ENCODE results near the gene FAM151A. TPM values are rescaled to one million over a fixed set of nuclear protein-coding genes. Genes with fewer than 3 reads are reported as not detected.

The FAM151A gene
- total RNA-seq, 2 experiments from 2014 or later: not detected

DNA sequence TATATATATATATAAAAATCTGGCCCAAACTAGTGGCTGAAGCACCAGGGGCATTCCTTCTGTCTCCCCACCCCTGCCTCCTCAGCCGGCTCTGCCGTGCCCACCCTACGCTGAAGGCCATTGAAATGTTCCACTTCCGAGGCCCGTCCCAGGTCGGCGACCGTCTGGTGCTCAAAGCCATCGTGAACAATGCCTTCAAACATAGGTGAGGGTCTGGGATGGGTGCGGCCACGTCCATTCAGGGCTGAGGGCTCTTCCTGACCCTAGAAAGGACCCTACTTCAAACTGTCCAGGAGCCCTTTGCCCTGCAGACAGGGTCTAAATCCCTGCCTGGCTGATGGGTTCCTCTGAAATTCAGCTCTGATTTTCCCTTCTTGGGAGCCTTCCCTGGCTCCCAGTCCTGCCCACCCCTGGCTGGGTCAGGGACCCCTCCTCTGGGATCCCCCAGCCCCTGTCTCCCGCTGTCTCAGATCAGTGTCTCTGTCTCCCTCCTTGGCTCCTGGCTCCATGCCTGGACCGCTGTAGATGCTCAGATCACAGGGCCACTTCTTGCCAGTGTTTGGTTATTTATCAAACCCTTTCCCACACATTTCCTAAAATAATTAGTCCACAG is 24.0 kb downstream of the FAM151A start:
- no peaks in the 10 kb centered on the region for H3K27me3 Mint-ChIP-seq
- peaks cover 2% of the 10 kb centered on the region for H3K4me1 Mint-ChIP-seq
- H3K27ac Mint-ChIP-seq: no peak overlapping the region
- DNase-seq: no peak
- H3K4me3 Mint-ChIP-seq: no peak overlapping the region
- no peaks in the 10 kb centered on the region for H3K36me3 Mint-ChIP-seq
- no peaks in the 10 kb centered on the region for H3K9me3 Mint-ChIP-seq

DNA sequence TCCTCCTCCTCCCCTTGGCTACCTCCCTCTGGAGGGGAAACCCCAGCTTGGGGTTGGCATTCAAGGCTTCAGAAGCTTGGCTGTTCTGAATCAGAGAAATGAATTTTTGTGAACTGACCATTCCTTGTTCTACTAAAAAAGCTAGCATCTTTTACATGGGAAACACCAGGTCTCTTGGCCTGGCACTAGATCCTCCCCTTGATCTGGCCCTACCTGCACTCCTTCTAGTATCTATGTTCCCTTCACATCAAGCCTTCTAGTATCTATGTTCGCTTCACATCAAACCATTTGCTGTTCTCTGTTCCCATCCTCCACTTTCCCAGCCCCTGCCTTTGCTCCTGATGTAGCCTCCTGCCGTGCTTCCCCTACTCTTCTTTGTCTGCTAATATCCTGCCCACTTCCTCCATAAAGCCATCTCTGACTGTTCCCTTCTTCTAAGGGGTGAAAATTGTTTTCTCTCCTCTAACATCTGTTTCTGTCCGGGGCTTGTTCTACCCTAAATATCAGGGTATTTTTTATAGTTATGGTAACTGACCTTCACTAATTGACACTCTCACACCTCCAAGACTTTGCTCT is 25.8 kb downstream of the FAM151A start:
- Mint-ChIP-seq H3K36me3 (no peaks in the 10 kb centered on the region), H3K27me3 (no peaks in the 10 kb centered on the region), H3K4me3 (no peak overlapping the region), H3K4me1 (no peaks in the 10 kb centered on the region), H3K9me3 (no peaks in the 10 kb centered on the region), H3K27ac (no peak overlapping the region)
- DNase-seq: no peak

DNA sequence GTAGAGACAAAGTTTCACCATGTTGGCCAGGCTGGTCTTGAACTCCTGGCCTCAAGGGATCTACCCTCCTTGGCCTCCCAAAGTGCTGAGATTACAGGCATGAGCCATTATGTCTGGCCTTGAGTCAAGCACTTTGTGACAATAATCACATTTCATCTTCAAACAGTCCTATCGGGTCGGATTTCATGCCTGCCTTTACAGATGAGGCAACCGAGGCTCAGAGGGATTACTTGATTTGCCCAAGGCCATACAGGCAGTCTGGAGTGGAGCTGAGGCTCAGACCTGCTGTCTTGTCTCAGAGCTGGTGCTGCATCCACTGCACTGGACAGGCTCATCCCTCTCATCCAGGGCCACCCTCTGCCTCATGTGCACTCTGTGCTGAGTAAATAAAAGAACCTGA is 26.6 kb downstream of the FAM151A start:
- Mint-ChIP-seq H3K4me1 (no peaks in the 10 kb centered on the region), H3K36me3 (no peaks in the 10 kb centered on the region), H3K9me3 (no peaks in the 10 kb centered on the region), H3K27me3 (no peaks in the 10 kb centered on the region), H3K27ac (no peak overlapping the region), H3K4me3 (no peak overlapping the region)
- no peak for DNase-seq

DNA sequence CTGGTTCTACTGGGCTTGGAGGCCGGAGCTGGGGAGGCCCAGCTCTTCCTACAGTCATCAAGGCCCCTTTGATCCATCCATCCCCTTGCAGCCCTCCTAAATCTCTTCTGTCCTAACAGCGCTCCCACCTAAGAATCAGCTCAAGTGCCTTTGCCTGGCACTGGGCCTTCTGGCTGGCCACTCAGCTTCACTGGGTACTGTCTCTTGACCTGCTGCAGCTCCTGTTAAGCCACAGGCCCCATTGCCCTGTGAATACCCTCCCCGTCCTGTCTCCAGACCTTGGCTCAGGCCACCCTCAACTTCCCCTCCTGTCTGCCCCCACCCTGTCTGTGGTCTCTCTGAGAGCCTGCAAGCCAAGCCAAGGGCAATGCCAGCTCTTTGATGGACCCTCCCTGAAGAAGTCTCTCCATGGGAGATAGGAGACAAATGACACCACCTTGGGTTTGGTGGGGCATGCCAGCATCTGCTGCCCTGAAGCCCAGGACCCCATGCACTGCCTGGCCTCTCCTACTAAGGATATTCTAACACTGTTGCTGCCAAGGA is 27.3 kb downstream of the FAM151A start:
- Mint-ChIP-seq H3K36me3 (no peaks in the 10 kb centered on the region), H3K4me1 (no peaks in the 10 kb centered on the region), H3K27me3 (no peaks in the 10 kb centered on the region), H3K9me3 (no peaks in the 10 kb centered on the region), H3K27ac (no peak overlapping the region), H3K4me3 (no peak overlapping the region)
- DNase-seq: no peak

DNA sequence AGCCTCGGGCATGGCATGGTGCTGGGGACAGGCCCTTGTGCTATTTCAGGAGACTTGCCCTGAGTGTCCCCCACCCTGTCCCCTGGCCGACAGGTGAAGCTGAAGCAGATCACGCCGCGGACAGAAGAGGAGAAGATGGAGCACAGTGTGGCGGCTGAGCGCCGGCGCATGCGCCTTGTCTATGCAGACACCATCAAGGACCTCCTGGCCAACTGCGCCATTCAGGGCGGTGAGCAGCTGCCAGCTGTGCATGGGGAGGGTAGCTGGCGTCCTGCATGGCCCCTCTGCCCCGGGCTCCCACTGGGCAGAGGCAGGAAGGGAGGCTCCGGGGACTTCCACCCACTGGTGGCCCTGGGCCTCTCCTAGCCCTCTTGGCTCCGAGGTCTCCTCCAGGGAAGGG is 28.9 kb downstream of the FAM151A start:
- no peak for DNase-seq
- no peaks in the 10 kb centered on the region for H3K27me3 Mint-ChIP-seq
- H3K27ac Mint-ChIP-seq: no peak overlapping the region
- no peak overlapping the region for H3K4me3 Mint-ChIP-seq
- H3K4me1 Mint-ChIP-seq: no peaks in the 10 kb centered on the region
- no peaks in the 10 kb centered on the region for H3K9me3 Mint-ChIP-seq
- no peaks in the 10 kb centered on the region for H3K36me3 Mint-ChIP-seq

DNA sequence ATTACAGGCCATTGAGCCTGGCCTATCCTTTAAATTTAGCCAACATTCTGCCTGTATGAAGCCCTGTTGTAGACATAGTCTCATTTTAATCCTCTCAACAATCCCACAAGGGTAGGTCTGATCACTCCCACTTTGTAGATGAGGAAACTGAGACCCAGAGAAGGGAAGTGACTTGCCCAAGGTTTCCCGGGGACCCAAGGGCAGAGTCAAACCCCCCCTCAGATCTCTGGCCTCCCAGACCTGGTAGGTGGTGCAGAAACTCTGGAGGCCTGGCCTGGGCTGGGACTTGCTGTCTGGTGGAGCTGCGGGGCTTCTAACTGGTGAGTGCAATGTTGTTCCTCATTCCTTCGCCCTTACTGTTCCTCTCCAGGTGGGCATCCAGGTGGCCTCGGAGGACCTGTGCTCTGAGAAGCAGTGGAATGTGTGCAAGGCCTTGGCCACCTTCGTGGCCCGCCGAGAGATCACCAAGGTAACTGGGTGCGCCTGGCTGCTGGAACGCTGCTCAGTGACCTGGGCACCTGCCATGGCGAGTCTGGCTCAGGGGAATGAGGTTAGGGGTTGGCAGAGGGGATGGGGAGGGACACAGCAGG is 29.7 kb downstream of the FAM151A start:
- Mint-ChIP-seq H3K9me3 (no peaks in the 10 kb centered on the region), H3K36me3 (no peaks in the 10 kb centered on the region), H3K4me1 (no peaks in the 10 kb centered on the region), H3K27me3 (no peaks in the 10 kb centered on the region), H3K4me3 (no peak overlapping the region), H3K27ac (no peak overlapping the region)
- DNase-seq: no peak

DNA sequence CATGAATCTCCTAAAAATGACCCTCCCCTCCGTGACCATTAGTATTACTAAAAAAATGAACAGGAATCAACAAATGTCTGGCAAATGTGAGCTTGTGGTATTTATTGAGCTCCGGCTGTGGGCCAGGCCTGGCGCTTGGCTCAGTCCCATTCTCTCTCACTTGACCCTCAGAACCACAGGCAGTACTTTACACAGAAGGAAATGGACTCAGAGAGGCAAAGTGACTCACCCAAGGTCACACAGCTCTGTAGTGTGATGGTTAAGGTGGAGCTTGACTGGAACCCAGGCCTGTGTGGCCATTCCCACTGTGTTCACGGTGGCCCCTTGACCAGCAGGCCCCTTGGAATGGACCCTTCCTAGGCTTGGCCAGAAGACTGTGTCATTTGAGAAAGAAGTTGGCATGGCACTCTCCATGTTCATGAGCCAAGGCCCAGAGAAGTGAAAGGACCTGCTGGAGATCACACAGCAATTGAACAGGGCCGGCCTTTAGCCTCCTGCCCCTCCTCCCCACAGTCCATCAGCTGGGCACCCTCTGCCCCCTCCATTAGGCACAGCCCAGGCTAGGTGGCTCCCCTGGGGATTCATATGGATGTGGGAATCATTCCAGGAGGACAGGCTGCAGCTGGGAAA is 32.1 kb downstream of the FAM151A start:
- no peaks in the 10 kb centered on the region for H3K36me3 Mint-ChIP-seq
- no peaks in the 10 kb centered on the region for H3K9me3 Mint-ChIP-seq
- no peak for DNase-seq
- H3K27ac Mint-ChIP-seq: no peak overlapping the region
- no peaks in the 10 kb centered on the region for H3K27me3 Mint-ChIP-seq
- peaks cover 4% of the 10 kb centered on the region for H3K4me1 Mint-ChIP-seq
- no peak overlapping the region for H3K4me3 Mint-ChIP-seq

DNA sequence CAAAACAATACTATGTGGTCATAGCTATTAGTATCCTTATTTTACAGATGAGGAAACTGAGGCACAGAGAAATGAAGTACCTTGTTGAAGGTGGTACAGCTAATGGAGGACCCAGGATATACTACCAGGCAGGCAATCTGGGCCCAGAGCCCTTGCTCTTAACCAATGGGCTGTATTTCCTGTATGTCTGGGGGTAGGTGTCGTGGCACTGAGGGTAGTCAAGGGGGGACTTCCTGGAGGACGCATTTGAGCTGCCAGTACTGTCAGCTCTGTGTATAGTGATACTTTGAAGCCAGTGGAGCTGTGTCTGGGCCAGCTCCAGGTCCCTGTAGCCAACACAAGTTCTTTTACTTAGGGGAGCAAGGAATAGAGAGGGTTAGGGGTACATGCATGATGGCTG is 34.9 kb downstream of the FAM151A start:
- Mint-ChIP-seq H3K27ac (no peak overlapping the region), H3K4me3 (no peak overlapping the region), H3K4me1 (peaks cover 4% of the 10 kb centered on the region), H3K27me3 (no peaks in the 10 kb centered on the region), H3K9me3 (no peaks in the 10 kb centered on the region), H3K36me3 (no peaks in the 10 kb centered on the region)
- DNase-seq: no peak

DNA sequence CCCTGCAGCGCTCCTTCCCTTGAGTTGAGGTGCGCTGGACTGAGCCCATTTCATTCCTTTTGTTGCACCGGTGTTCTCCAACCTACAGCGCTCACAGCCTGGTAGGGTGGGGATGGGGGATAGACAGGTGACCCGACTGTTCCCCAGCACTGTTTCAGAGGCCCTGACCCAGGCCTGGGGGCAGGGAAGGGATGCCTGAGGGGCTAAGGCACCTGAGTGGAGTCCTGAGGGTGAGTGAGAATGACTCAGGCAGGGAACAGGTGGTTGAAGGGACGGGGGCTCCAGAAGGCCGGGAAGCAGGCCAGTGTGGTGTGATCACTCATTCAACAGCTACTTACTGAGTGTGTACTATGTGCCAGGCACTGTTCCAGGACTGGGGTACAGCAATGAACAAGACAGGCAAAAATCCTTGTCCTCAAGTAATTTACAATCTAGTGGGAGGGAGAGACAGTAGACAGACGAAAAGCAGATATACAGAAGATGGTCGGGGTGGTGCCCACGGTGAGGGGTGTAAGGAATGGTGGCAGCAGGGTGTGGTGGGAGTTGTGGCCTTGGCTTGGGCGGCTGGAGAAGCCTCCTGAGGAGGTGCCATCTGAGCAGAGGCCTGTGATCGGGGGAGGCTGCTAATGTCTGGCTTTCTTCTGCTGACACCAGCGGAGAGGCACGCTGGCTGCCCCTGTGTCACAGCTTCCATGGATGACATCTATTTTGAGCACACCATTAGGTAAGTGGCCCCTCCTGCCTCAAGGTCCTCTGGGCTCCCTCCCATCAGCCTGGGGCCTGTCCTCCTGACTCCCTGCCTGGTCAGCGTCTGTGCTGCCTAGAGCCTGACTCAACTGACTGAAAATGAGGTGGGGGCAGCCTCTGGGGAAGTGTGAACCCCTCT is 37.9 kb downstream of the FAM151A start:
- H3K27ac Mint-ChIP-seq: no peak overlapping the region
- peaks cover 4% of the 10 kb centered on the region for H3K4me1 Mint-ChIP-seq
- no peaks in the 10 kb centered on the region for H3K27me3 Mint-ChIP-seq

DNA sequence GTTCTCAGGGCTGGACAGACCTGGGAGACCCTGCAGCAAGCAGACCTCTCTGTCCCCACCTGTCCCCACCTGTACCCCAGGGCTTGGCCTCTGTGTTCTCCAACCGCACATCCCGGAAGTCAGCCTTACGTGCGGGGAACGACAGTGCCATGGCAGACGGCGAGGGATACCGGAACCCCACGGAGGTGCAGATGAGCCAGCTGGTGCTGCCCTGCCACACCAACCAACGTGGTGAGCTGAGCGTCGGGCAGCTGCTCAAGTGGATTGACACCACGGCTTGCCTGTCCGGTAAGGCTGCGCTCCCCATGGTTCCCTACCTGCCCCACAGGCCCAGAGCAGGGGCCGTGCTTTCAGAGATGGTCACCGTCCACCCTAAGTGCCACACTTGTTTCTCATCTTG is 38.8 kb downstream of the FAM151A start:
- Mint-ChIP-seq H3K4me3 (no peak overlapping the region), H3K4me1 (peaks cover 4% of the 10 kb centered on the region), H3K27me3 (no peaks in the 10 kb centered on the region), H3K27ac (no peak overlapping the region), H3K36me3 (no peaks in the 10 kb centered on the region), H3K9me3 (no peaks in the 10 kb centered on the region)
- no peak for DNase-seq

More for the DNA sequence above, 37.9 kb downstream of the FAM151A start:
- DNase-seq: no peak
- no peak overlapping the region for H3K4me3 Mint-ChIP-seq
- H3K36me3 Mint-ChIP-seq: no peaks in the 10 kb centered on the region
- no peaks in the 10 kb centered on the region for H3K9me3 Mint-ChIP-seq

DNA sequence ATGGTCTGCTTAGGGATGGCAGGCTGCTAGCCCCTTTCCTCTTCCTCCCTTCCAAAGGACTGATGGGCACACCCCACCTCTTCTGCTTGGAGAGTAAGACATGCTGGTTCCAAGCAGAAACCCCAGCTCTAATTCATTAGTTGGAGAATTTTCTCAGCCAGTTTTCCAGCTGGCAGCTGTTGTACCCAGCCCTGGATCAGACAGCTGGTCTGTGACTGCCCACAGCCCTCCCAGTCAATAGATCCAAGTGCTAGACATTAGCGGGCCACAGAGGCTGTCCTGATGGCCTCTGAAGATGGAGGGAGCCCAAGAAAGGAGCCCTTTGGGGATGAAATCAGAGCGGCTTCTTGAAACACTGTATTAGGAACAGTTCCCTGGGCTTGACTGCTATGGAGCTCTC is 39.5 kb downstream of the FAM151A start:
- Mint-ChIP-seq H3K9me3 (no peaks in the 10 kb centered on the region), H3K4me3 (no peak overlapping the region), H3K4me1 (peaks cover 4% of the 10 kb centered on the region), H3K27me3 (no peaks in the 10 kb centered on the region), H3K36me3 (no peaks in the 10 kb centered on the region), H3K27ac (no peak overlapping the region)
- DNase-seq: no peak

DNA sequence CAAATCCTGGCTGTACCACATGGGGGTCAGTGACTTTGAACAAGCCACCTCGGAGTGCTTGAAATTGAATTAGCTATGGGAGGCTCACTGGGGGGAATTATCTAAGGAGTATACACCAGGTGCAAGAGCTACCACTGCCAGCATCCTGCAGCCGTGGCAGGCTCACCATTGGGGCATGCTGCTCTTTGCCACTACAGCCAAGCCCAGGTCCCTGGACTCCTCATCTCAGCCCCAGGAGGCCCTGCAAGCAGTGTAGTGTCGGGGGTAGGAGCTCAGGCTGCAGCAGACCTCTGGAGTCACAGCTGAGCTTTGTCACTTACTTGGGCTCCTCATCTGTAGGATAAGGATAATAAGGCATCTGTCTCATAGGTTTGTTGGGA is 40.0 kb downstream of the FAM151A start:
- Mint-ChIP-seq H3K27ac (no peak overlapping the region), H3K4me1 (peaks cover 2% of the 10 kb centered on the region), H3K36me3 (no peaks in the 10 kb centered on the region), H3K9me3 (no peaks in the 10 kb centered on the region), H3K4me3 (no peak overlapping the region), H3K27me3 (no peaks in the 10 kb centered on the region)
- DNase-seq: no peak

DNA sequence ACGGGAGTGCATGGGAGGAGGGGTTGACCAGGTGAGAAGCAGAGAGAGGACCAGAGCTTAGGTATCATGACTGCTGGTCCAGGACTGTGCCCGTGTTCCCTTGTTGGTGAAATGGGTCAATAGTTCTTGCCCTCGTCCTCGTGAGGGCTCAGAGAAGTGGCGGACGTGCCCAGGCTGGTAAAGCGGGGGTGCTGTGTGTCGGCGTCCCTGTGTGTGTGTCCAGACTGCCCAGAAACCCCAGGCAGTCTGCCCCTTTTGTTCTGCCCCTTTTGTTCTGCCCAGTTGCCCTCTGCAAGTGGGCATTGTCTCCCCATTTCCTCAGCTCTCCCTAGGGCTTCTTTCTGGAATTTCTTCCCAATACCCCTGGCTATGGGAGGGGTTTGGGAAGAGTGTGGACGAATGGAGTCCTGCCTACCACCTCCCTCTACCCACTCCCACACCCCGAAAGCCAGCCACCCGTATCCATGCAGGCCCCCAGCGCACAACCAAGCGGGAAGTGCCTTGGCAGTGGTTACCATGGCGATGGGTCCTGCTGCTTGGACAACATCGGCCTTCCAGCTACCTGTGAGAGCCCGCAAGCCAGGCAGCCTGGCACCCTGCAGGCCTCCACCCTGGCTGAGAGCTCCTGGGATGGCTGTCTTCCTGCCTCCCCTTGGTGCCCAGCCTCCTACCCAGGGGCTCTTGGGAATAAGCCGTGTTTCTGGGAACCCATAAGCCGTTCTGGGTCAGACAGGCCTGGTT is 40.6 kb downstream of the FAM151A start:
- Mint-ChIP-seq H3K36me3 (no peaks in the 10 kb centered on the region), H3K27me3 (no peaks in the 10 kb centered on the region), H3K27ac (no peak overlapping the region), H3K4me3 (no peak overlapping the region), H3K9me3 (no peaks in the 10 kb centered on the region), H3K4me1 (no peaks in the 10 kb centered on the region)
- DNase-seq: no peak

DNA sequence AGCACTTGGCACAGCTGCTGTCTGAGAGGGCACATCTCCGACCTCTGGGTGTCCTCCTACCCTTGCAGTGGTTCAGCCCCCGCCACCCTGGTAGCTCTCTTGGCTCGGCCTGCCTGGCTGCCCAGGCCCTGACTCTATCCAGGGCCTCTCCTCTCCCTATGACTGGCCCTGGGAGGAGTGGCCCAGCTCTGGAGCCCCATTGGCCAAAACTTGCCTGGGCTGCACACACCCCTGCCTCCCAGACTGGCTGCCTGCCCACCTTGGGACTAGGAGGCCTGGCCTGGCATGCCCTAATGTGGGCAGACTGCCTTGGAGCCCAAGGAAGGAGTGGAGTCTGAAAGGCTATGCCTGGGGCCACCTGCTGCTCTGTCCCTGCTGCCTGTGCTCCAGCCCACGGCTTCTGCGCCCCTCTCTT is 41.7 kb downstream of the FAM151A start:
- Mint-ChIP-seq H3K4me3 (no peak overlapping the region), H3K27ac (no peak overlapping the region), H3K9me3 (no peaks in the 10 kb centered on the region), H3K27me3 (no peaks in the 10 kb centered on the region), H3K36me3 (no peaks in the 10 kb centered on the region), H3K4me1 (no peaks in the 10 kb centered on the region)
- no peak for DNase-seq

All from activated naive CD8-positive, alpha-beta T cell treated with anti-CD3 and anti-CD28 coated beads for 36 hours (primary cell).